Pancreas (tissue), 10 donors: Measurements from ENCODE around the gene ALDH1A1. TPM values are rescaled to one million over a fixed set of nuclear protein-coding genes. Genes with fewer than 3 reads are reported as not detected.

Experiments
- ATAC-seq, 4 donors: fragments of 200-7000 bp; cut with Tn5 transposase; one replicate each; pipeline versions ENCODE4 v1.8.0 to v1.9.1; 2020; ENCODE audit warnings: mild to moderate bottlenecking in 4 of 4, moderate library complexity in 4 of 4
- DNase-seq, 6 donors: peaks; one replicate each; pipeline ENCODE4 v3.0.0-alpha.2; 2020
- FAIRE-seq: peaks from 2 replicates; lab custom pipeline; 2012; peaks lifted over from hg19 to GRCh38; lab: Jason Lieb, UNC
- H3K27ac ChIP-seq, 4 donors: fragments of 200-600 bp; sonication (generic); 1 replicate in 3 of 4; 2 replicates in 1 of 4; pipeline versions ENCODE4 v1.5.0 to v1.8.0; 2020
- H3K27me3 ChIP-seq, 4 donors: fragments of 200-600 bp; one replicate each; pipeline ENCODE4 v1.8.0; 2021
- H3K36me3 ChIP-seq, 3 donors: fragments of 200-600 bp; sonication (generic) in 1 of 3; one replicate each; pipeline versions ENCODE4 v1.5.0 to v1.8.0; 2020 to 2021
- H3K4me1 ChIP-seq, 3 donors: fragments of 200-600 bp; one replicate each; pipeline ENCODE4 v1.8.0; 2021
- H3K4me3 ChIP-seq, 4 donors: fragments of 200-600 bp; sonication (generic) in 2 of 4; one replicate each; pipeline versions ENCODE4 v1.5.0 to v1.8.0; 2020 to 2021
- H3K9me3 ChIP-seq, 4 donors: fragments of 200-600 bp; one replicate each; pipeline ENCODE4 v1.8.0; 2021
- WGBS, 2 donors: extraction: QIAGEN DNeasy Blood & Tissue Kit; methylation state at CpG; one replicate each; pipeline ENCODE4 v1.1.7; 2013; 5-methylcytosine and 5-hydroxymethylcytosine counted together
- intact Hi-C, 3 donors: fragments of 100-400 bp; cut with DNase I; formaldehyde crosslinking; loops; one replicate each; pipeline versions ENCODE4 v1.11.1 to v1.14.2; 2022
- polyA plus RNA-seq, 2 donors: library from polyadenylated mRNA; stranded (reverse); fragments of 200-250 nt; gene quantifications; one replicate each; pipeline ENCODE4 v1.2.3, GENCODE V29; 2013
- total RNA-seq, 6 donors: library from RNA; stranded (reverse); fragmentation: NEBNext Ultra II Directional in 4 of 6; extraction: Animal tissue kit (Norgen Biotek cat#: 25700) in 4 of 6; gene quantifications; one replicate each; pipeline versions ENCODE4 v1.2.1 to v1.2.4, GENCODE V29; 2021 to 2023
- TF ChIP-seq, protein P1 (sequence below), 4 donors: fragments of 200-600 bp; sonication (generic) in 3 of 4; IDR thresholded peaks; one replicate each; pipeline versions ENCODE4 v1.5.0 to v1.8.0; 2021; ENCODE audit warnings: antibody characterized with exemption in 4 of 4
- donor health status: healthy with polysubstance abuse.
- donor health status: DM: no; HTN: no; CAD: no; lungs with moderate emphysema.
- donor health status: DM: no; HTN: no; CAD: no.
- donor health status: control.
- donor health status: control.
- donor health status: Bipolar disorder and iron deficiency.
- donor health status: DM: yes; HTN: yes; CAD: no.
- donor health status: DM: no; HTN: no; CAD: no.
- donor health status: DM: no; HTN: no; CAD: no.
- donor health status: DM: yes; HTN: yes; CAD: no.

ALDH1A1 gene
- total and polyA plus RNA-seq, 8 donors, result 141 to 275 (median 176) TPM

DNA sequence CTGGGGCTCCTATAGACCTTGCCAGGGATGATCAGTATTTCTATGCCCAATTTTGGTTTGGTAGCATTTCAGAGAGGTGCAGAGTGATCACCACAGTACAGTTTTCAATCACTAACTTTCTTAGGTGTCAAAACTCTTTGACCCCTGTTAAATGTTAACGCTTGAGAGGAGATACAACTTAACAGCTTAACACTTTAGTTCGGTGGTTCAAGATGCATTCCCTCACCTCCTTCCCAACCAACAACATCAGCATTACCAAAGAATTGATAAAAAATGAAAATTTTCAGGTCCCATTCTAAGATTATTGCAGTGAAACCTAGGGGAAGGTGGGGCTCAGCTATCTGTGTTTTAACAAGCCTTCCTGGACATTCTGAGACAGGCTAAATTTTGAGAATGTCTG, 16.2 kb downstream of the ALDH1A1 start:
- TF ChIP-seq, protein P1, sequence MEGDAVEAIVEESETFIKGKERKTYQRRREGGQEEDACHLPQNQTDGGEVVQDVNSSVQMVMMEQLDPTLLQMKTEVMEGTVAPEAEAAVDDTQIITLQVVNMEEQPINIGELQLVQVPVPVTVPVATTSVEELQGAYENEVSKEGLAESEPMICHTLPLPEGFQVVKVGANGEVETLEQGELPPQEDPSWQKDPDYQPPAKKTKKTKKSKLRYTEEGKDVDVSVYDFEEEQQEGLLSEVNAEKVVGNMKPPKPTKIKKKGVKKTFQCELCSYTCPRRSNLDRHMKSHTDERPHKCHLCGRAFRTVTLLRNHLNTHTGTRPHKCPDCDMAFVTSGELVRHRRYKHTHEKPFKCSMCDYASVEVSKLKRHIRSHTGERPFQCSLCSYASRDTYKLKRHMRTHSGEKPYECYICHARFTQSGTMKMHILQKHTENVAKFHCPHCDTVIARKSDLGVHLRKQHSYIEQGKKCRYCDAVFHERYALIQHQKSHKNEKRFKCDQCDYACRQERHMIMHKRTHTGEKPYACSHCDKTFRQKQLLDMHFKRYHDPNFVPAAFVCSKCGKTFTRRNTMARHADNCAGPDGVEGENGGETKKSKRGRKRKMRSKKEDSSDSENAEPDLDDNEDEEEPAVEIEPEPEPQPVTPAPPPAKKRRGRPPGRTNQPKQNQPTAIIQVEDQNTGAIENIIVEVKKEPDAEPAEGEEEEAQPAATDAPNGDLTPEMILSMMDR (IDR thresholded peaks at IDR 0.05), result no peak
- Histone ChIP-seq H3K27ac (peak overlapping the region in 1 of 4 donors; percentile 44), H3K36me3 (peaks cover 0 to 16% (median 0%) of the 10 kb centered on the region in 3 donors), H3K27me3 (no peaks in the 10 kb centered on the region), H3K4me1 (peaks cover 15 to 57% (median 41%) of the 10 kb centered on the region in 3 donors), H3K4me3 (no peak overlapping the region), H3K9me3 (no peaks in the 10 kb centered on the region)
- WGBS, 2 donors, result 34 to 36% methylated on average over 2 of the region's 2 CpGs
- DNase-seq (no peak), FAIRE-seq (no peak), ATAC-seq (no peak)
- intact Hi-C loops, result no loop called here

DNA sequence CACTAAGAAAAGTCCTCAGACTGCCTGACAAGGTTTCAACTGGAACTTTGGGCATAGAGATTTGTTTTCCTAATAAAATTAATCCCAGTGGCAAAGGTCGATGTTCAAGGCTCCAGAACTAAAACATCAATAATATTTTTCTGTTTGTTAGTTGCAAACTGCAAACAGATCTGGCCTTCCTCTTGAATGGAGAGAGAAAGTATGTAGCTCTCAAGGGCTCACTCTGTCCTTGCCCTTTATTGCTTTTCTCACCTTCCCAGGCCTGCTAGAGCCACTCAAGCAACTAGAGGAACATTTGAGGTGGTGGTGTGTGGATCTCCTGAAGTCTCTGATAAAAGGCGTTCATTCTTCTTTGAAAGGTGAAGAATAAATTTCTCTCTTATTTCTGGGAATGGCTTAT, 16.6 kb downstream of the ALDH1A1 start:
- Histone ChIP-seq H3K27me3 (no peaks in the 10 kb centered on the region), H3K9me3 (no peaks in the 10 kb centered on the region), H3K4me1 (peaks cover 15 to 57% (median 44%) of the 10 kb centered on the region in 3 donors), H3K36me3 (peaks cover 0 to 16% (median 0%) of the 10 kb centered on the region in 3 donors), H3K27ac (no peak overlapping the region), H3K4me3 (no peak overlapping the region)
- intact Hi-C loops, result no loop called here
- 26 to 33% methylated on average over 2 of the region's 2 CpGs for WGBS, 2 donors
- DNase-seq (no peak), ATAC-seq (peak in 1 of 4 donors; percentile 12), FAIRE-seq (no peak)
- TF ChIP-seq, protein P1 (IDR thresholded peaks at IDR 0.05), result no peak

DNA sequence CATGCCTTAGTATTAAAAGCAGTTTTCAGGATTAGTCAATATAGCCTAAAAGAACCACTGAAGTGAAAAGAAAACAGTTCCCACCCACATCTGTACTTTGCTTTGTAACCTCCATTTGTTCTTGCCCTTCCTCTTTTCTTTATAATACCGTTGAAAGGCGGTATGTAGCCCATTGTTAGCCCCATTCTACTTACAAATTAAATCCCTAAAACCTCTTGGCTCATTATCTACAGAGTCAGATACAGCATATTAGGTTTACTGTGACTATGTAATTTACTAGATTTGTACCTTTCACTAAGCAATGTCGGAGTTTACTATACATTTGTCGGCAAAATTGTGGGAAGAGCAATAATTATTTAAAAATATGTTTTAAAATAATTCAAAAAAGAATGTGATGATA, 17.3 kb downstream of the ALDH1A1 start:
- no peak for FAIRE-seq
- Histone ChIP-seq H3K27ac (no peak overlapping the region), H3K4me3 (no peak overlapping the region), H3K27me3 (no peaks in the 10 kb centered on the region), H3K9me3 (no peaks in the 10 kb centered on the region), H3K36me3 (peaks cover 0 to 21% (median 0%) of the 10 kb centered on the region in 3 donors), H3K4me1 (peaks cover 14 to 51% (median 40%) of the 10 kb centered on the region in 3 donors)
- ATAC-seq, result no peak
- WGBS, 2 donors, result 94 to 95% methylated on average over 4 of the region's 4 CpGs
- DNase-seq, result no peak
- intact Hi-C loops, result no loop called here
- TF ChIP-seq, protein P1 (IDR thresholded peaks at IDR 0.05), result no peak

DNA sequence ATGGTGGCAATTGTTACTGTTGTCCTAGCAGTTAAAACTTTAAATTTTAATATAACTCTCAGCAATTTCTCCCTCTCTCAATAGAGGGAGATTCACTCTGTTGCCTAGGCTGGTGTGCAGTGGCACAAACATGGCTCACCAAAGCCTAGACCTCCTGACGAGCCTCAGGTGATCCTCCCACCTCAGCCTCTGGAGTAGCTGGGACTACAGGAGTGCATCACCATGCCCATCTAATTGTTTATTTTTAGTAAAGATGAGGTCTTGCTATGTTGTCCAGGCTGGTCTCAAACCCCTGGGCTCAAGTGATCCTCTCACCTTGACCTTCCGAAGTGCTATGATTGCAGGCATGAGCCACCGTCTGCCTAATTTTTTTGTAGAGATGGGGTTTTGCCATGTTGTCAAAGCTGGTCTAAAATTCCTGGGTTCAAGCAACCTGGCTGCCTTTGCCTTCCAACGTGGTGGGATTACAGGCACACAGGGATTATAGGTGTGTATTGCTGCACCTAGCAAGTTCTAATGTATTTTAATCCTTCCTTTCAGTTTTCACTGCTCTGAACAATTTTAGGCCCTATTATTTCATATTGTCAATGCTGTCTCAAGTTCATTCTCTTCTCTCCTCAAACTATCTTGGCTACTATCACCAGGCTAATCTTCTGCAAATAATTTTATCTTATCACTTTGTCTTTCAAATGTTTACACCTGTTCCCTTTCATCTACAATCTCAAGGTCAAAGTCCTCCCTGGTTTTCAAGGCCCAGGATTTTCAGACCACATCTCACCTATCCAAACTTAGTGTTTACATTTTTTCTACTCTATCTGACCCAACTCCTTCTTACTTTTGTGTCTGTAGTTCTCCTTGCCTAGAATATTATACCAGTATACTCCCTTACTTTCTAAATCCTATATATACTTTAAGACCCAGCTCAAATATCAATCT, 18.9 kb downstream of the ALDH1A1 start:
- intact Hi-C loops, result no loop called here
- TF ChIP-seq, protein P1 (IDR thresholded peaks at IDR 0.05), result no peak
- Histone ChIP-seq H3K27me3 (no peaks in the 10 kb centered on the region), H3K27ac (no peak overlapping the region), H3K9me3 (no peaks in the 10 kb centered on the region), H3K4me1 (peaks cover 7 to 45% (median 35%) of the 10 kb centered on the region in 3 donors), H3K4me3 (no peak overlapping the region), H3K36me3 (peaks cover 0 to 15% (median 0%) of the 10 kb centered on the region in 3 donors)
- WGBS, 2 donors, result 67 to 69% methylated on average over 4 of the region's 4 CpGs
- ATAC-seq (peak in 2 of 4 donors; percentile 55 to 59), FAIRE-seq (no peak), DNase-seq (no peak)
